Hepatocyte (in vitro differentiated cells): ENCODE measurements around the gene TANC2. TPM values are rescaled to one million over a fixed set of nuclear protein-coding genes. Genes with fewer than 3 reads are reported as not detected.

ENCODE experiments used
- DNase-seq: peaks from one replicate; pipeline ENCODE4 v3.0.0-alpha.2; 2016; ENCODE audit warnings: low spot score
- H2AFZ ChIP-seq: fragments of 200-600 bp; sonication (generic); 2 replicates; pipeline ENCODE4 v1.6.0; 2016; ENCODE audit warnings: antibody characterized with exemption, mild to moderate bottlenecking
- H3K27ac ChIP-seq: fragments of 200-600 bp; sonication (generic); 2 replicates; pipeline ENCODE4 v1.5.1; 2016; ENCODE audit warnings: mild to moderate bottlenecking
- H3K27me3 ChIP-seq: fragments of 200-600 bp; sonication (generic); 2 replicates; pipeline ENCODE4 v1.6.1; 2016
- H3K36me3 ChIP-seq: fragments of 200-600 bp; sonication (generic); replicated peaks from 2 replicates; pipeline ENCODE4 v1.5.1; 2016; ENCODE audit warnings: low read depth; ENCODE audit not compliant: insufficient read depth
- H3K4me1 ChIP-seq: fragments of 200-600 bp; sonication (generic); 2 replicates; pipeline ENCODE4 v1.5.1; 2016; ENCODE audit warnings: mild to moderate bottlenecking, moderate library complexity; ENCODE audit not compliant: insufficient read depth
- H3K4me2 ChIP-seq: fragments of 200-600 bp; sonication (generic); 2 replicates; pipeline ENCODE4 v1.6.0; 2016
- H3K4me3 ChIP-seq: fragments of 200-600 bp; sonication (generic); 2 replicates; pipeline ENCODE4 v1.5.1; 2016; ENCODE audit warnings: mild to moderate bottlenecking
- H3K79me2 ChIP-seq: fragments of 200-600 bp; sonication (generic); 2 replicates; pipeline ENCODE4 v1.6.0; 2017; ENCODE audit warnings: mild to moderate bottlenecking
- H3K9me2 ChIP-seq: fragments of 200-600 bp; sonication (generic); replicated peaks from 2 replicates; pipeline ENCODE4 v1.6.0; 2017; ENCODE audit warnings: mild to moderate bottlenecking; ENCODE audit not compliant: insufficient read depth
- H3K9me3 ChIP-seq: fragments of 200-600 bp; sonication (generic); 2 replicates; pipeline ENCODE4 v1.5.1; 2016; ENCODE audit warnings: low read depth, mild to moderate bottlenecking
- H4K20me1 ChIP-seq: fragments of 200-600 bp; sonication (generic); 2 replicates; pipeline ENCODE4 v1.6.0; 2016; ENCODE audit warnings: mild to moderate bottlenecking; ENCODE audit not compliant: insufficient read depth, poor library complexity, severe bottlenecking
- EZH2 ChIP-seq: fragments of 200-600 bp; sonication (generic); IDR thresholded peaks from 2 replicates; pipeline ENCODE4 v1.6.1; 2016; ENCODE audit warnings: antibody characterized with exemption, mild to moderate bottlenecking, borderline replicate concordance
- EZH2phosphoT487 ChIP-seq: fragments of 200-600 bp; sonication (generic); IDR thresholded peaks from one replicate; pipeline ENCODE4 v1.6.1; 2018; ENCODE audit warnings: antibody characterized with exemption, mild to moderate bottlenecking, low read depth, moderate library complexity; ENCODE audit not compliant: unreplicated experiment, severe bottlenecking
- WGBS: methylation state at CpG from one replicate; pipeline ENCODE4 v1.1.6; 2016; ENCODE audit warnings: low lambda C conversion rate; ENCODE audit errors: missing lambda C conversion rate; 5-methylcytosine and 5-hydroxymethylcytosine counted together
- polyA plus RNA-seq: library from polyadenylated mRNA; unstranded; fragments of >200 nt; fragmentation: Nextera tagmentation; extraction: Ambion mirVana; gene quantifications from 2 replicates; pipeline ENCODE4 v1.2.1, GENCODE V29; 2016
- total RNA-seq: library from RNA; depleted of rRNA; stranded (reverse); fragments of >200 nt; gene quantifications from 2 replicates; pipeline ENCODE4 v1.2.3, GENCODE V29; 2014
- TF ChIP-seq, protein P1 (sequence below): fragments of 200-600 bp; sonication (generic); IDR thresholded peaks from 2 replicates; pipeline ENCODE4 v1.5.1; 2016; ENCODE audit warnings: antibody characterized with exemption, mild to moderate bottlenecking; ENCODE audit not compliant: poor library complexity

The TANC2 gene
- total and polyA plus RNA-seq, 2 experiments from 2014 or later = 16.7 to 20.4 TPM

DNA sequence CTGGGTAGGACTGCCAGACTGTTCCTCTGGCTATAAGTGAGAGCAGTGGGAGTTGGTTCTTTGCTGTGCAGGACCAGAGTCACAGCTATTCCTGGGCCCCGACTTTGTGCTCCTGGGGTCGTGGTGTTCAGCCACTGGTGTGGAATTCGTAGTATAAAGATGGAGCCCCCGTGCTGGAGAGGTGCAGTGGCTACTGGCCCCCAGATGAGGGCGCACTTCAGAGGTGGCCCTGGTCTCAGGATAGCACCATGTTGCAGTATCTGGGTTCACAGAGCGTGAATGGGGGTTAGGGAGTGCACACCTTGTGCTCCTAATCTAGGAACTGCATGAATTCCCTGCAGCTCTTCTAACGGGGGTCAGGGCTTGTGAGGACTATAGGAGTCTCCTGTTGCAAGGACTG lies 21.1 kb downstream of the TANC2 start:
- TF ChIP-seq EZH2phosphoT487 (no peak), EZH2 (no peak)
- TF ChIP-seq, protein P1, sequence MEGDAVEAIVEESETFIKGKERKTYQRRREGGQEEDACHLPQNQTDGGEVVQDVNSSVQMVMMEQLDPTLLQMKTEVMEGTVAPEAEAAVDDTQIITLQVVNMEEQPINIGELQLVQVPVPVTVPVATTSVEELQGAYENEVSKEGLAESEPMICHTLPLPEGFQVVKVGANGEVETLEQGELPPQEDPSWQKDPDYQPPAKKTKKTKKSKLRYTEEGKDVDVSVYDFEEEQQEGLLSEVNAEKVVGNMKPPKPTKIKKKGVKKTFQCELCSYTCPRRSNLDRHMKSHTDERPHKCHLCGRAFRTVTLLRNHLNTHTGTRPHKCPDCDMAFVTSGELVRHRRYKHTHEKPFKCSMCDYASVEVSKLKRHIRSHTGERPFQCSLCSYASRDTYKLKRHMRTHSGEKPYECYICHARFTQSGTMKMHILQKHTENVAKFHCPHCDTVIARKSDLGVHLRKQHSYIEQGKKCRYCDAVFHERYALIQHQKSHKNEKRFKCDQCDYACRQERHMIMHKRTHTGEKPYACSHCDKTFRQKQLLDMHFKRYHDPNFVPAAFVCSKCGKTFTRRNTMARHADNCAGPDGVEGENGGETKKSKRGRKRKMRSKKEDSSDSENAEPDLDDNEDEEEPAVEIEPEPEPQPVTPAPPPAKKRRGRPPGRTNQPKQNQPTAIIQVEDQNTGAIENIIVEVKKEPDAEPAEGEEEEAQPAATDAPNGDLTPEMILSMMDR = no peak
- Histone ChIP-seq H3K79me2 (peaks cover 89% of the 10 kb centered on the region), H4K20me1 (peaks cover 8% of the 10 kb centered on the region), H3K9me2 (no peaks in the 10 kb centered on the region), H2AFZ (no peak overlapping the region), H3K27me3 (no peaks in the 10 kb centered on the region), H3K36me3 (peaks cover 3% of the 10 kb centered on the region), H3K4me1 (no peaks in the 10 kb centered on the region), H3K27ac (no peak overlapping the region), H3K4me2 (no peak overlapping the region), H3K9me3 (peaks cover 10% of the 10 kb centered on the region), H3K4me3 (no peak overlapping the region)
- no peak for DNase-seq
- 96% methylated on average over 7 of the region's 7 CpGs for WGBS

DNA sequence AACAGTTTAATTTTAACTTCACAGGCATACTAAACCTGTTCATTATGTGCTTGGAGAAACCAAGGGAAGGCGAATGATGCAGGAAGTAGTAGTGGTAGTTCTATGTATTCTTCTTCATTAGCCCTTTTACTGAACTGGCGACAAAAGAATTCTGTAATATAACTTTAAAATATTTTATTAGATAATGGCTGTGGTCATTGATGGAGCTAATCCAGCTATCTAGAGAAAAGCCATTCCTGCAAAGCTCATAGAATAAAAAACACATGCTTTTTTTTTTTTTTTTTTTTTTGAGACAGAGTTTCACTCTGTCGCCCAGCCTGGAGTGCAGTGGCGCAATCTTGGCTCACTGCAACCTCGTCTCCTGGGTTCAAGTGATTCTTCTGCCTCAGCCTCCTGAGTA lies 23.5 kb downstream of the TANC2 start:
- TF ChIP-seq EZH2phosphoT487 (no peak), EZH2 (no peak)
- TF ChIP-seq, protein P1 = no peak
- Histone ChIP-seq H3K4me3 (no peak overlapping the region), H2AFZ (no peak overlapping the region), H3K9me3 (peaks cover 4% of the 10 kb centered on the region), H3K4me1 (no peaks in the 10 kb centered on the region), H3K36me3 (no peaks in the 10 kb centered on the region), H3K27ac (no peak overlapping the region), H3K4me2 (no peak overlapping the region), H3K79me2 (peaks cover 82% of the 10 kb centered on the region), H4K20me1 (peaks cover 8% of the 10 kb centered on the region), H3K9me2 (no peaks in the 10 kb centered on the region), H3K27me3 (no peaks in the 10 kb centered on the region)
- no peak for DNase-seq
- WGBS = 91% methylated on average over 5 of the region's 5 CpGs

DNA sequence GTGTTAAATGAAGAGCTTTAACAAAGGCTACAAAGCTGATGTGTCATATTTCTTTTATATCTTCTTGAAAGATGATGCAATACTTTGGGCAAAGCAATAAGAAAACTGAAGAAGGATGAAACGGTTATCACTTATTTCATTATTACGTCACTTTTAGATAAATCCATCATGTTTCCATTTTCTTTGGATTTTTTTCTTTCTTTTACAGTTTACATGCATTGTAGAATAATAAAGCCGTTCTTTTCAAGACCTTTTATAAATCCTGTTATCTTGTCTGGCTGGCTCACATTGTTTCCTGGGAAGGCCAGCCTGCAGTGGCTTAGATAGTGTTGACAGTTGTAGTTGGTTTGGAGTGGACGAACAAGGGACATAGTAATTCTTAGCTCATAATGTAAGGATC lies 28.9 kb downstream of the TANC2 start:
- H3K9me2 ChIP-seq = no peaks in the 10 kb centered on the region
- no peak overlapping the region for H3K27ac ChIP-seq
- no peak overlapping the region for H2AFZ ChIP-seq
- peaks cover 6% of the 10 kb centered on the region for H4K20me1 ChIP-seq
- no peaks in the 10 kb centered on the region for H3K4me1 ChIP-seq
- no peaks in the 10 kb centered on the region for H3K9me3 ChIP-seq
- H3K4me3 ChIP-seq = no peak overlapping the region
- WGBS = 78% methylated on average over 4 of the region's 4 CpGs
- TF ChIP-seq EZH2 = no peak
- no peak for TF ChIP-seq EZH2phosphoT487
- TF ChIP-seq, protein P1 = no peak
- no peaks in the 10 kb centered on the region for H3K36me3 ChIP-seq
- no peaks in the 10 kb centered on the region for H3K27me3 ChIP-seq
- no peak overlapping the region for H3K4me2 ChIP-seq
- DNase-seq = no peak
- H3K79me2 ChIP-seq = peaks cover 83% of the 10 kb centered on the region
